ENCODE data around the gene TENM3.

TENM3 gene

DNA sequence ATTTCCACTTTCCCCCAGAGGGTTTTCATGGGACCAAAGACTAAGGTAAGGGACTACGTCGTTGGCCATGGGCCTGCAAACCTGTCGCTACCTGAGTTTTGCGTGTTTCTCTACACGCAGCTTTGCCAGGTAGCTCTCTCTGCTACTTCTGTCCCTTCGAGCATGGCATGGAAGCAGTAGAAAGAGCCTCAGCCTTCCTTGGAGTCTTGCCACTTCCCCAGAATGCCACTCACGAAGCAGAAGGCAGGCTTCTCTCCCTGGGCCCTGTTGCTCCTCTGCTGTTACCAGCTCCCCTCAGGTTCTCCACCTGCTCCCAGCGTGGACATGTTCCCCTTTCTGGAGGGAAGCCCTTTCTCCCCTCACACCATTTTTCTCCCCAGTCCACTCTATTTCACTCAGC is 381.1 kb downstream of the TENM3 start:
- no peak for DNase-seq (ENCODE audit: low read depth)

DNA sequence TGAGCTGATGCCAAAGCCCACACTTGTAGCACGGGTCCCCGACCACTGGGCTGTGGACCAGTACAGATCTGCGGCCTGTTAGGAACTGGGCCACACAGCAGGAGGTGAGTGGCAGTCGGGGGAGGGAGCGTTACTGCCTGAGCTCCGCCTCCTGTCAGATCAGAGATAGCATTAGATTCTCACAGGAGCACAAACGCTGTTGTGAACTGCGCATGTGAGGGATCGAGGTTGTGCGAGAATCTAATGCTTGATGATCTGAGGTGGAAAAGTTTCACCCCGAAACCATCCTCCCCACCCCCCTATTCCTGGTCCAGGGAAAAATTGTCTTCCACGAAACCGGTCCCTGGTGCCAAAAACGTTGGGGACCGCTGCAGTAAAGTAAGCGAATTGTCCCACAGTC is 382.0 kb downstream of the TENM3 start:
- DNase-seq (ENCODE audit: low read depth), result no peak

DNA sequence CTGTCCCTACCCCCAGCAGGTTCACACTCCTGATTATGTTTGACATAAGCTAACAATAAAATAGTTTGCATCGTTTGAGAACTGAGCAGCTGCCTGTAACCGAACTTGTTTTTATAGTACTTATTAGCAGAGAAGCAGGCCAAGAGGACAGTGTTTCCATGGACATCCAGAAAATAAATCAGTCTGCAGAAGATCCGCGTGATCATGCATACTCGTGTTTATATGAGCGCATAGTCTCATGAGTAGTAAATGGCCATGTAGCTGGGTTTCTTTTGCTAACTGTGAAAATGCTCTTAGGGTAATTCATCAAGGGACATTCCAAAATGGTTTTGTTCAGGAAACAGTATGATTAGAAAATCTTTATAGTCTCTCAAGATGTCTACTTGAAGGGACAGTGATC is 384.8 kb downstream of the TENM3 start:
- no peak for DNase-seq (ENCODE audit: low read depth)

DNA sequence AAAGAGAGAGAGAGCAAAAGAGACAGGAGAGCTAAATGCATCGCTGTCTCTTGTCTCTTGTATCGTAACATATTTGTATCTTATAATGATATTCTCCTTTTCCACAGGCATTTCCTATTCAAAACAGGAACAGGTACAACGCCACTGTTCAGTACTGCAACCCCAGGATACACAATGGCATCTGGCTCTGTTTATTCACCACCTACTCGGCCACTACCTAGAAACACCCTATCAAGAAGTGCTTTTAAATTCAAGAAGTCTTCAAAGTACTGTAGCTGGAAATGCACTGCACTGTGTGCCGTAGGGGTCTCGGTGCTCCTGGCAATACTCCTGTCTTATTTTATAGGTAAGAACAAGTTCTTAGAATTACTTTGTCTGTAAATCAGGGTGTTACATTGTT is 385.3 kb downstream of the TENM3 start:
- DNase-seq (ENCODE audit: low read depth), result no peak

DNA sequence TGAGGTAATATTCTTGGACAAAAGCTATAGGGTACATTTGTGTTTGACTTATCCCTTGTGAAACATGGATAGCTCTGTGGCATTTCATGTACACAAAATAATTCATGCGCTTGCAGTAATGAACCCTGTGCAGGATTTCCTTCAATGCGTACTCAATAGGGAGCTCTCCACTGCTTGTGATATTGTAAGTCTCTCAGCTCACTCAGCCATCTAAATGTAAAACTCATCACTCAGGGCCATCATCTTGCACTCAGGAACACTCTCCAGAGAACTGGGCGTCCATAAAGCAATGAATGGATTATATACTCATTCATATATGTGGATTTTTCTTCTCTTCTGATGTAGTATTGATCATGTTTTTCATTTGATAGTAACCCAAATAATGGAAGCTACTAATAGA is 385.9 kb downstream of the TENM3 start:
- no peak for DNase-seq (ENCODE audit: low read depth)

DNA sequence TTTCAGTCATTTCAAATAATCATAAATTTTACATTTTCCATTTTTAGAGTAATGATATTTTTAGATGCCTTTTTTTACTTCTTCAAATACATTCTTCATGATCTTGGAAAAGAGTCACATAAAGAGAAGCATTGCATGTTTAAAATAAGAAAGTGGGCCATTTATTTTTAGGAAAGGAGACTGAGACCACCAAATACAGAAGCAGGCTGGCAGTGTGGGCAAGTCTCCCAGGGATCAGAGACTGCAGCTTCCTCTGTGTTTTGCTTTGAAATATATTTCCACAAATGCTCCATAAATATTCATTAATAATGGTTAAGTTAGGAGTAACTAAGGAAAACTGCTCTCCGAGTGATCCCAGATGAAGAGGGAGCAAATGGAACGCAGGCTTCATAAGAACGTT is 397.3 kb downstream of the TENM3 start:
- no peak for DNase-seq (ENCODE audit: low read depth)

DNA sequence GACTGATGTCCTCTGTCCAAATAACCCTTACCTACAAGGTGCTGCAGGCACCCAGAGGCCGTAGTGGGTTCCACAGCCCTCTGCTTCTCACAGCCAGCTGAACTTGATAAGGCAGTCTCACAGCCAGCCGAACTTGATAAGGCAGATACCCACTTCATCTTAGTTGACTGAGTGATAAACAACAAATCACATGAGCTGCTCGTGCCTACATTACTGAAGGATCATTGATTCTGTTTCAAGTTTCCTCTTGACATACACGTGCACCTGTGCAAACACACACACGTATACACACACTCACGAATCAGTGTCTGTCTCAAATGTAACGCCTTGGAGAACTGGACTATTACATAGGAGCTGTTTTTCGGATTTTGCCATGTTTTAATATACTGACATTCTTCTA is 397.7 kb downstream of the TENM3 start:
- no peak for DNase-seq (ENCODE audit: low read depth)

DNA sequence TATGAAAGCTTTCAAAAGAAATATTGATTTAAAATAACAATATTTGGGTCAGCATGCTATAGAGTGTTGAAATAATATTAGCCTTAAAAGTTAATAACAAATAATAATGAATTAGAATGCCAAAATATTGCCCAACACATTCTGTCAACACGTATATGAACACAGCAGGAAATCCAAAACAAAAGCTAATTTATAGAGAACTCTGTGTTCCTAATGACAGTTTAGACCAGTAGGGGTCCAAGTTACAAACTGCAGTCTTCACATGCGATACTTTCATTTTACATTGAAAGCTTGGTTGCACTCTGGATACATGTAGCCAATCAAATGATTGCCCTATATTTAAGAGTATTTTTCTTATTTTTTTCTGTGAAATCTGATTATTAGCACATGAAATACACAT is 399.6 kb downstream of the TENM3 start:
- DNase-seq (ENCODE audit: low read depth), result no peak

DNA sequence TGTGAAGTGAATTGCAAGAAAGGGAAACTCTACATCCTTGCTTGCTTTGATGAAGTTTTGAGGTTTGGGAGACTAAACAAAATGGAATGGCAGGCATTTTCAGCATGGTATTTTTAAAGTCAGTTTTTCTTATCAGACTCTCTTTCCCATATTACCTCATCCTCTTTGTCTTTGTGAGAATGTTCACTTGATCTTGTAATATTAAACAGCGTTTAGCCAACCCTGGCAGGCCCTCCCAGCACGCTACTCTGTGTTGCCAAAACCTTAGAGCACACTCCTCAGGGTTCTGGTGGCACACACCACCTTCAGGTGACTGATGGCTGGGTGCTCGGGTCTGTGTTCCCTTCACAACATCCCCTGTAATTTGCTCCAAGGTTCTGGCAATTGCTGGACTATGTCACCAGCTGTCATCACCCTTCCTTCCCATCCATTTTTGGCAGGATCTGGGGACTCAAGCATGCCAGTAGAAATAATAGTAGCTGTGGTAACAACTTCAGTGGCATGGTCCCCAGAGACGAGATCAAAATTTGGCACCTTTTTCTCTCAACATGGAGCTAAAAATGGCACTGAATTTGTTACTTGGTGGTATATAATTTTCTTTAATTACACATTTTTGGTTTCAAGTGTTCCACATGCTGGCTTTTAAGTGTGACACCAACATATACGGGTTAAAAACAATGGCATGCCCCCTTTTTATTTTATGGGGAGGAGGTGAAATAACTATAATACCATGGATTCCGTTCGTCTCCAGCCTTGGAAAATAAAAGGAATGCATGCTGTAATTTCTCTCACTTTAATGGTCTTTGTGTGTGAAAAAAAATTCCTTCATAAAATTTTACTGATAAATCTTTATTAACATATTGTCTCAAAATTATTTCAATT is 400.8 kb downstream of the TENM3 start:
- peak; percentile 54 for DNase-seq (ENCODE audit: low read depth)

DNA sequence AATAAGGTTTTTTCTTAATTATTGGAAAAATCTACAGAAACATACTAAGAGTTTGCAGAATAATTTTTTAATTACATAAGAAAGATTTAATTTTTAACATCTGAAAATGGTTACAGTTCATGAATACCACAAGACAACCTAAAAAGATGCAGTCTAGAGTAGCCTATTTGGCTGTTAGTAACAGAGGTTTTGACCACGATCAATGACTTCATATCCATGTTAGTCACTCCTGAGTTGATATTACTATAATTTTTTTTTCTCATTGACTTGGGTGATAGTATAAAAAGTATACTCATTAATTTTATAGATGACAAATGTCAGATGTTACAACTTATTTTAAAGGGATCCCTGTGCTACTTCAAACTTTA is 401.5 kb downstream of the TENM3 start:
- no peak for DNase-seq (ENCODE audit: low read depth)

DNA sequence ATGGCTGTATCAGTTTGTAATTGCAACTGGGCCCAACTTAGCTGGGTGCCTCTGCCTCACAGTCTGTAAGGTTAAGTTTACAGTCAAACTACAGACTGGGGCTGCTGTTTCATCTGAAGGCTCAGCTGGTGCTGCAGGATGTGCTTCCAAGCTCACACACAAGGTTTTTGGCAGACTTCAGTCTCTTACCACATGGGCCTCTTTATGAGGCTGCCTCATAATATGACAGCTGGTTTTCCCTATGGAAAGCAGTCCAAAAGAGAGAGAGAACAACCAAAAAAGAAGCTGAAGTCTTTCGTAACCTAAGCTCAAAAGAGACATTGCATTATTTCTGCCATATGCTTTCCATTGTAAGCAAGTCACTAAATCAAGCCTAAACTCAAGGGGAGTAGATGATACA is 402.3 kb downstream of the TENM3 start:
- no peak for DNase-seq (ENCODE audit: low read depth)

DNA sequence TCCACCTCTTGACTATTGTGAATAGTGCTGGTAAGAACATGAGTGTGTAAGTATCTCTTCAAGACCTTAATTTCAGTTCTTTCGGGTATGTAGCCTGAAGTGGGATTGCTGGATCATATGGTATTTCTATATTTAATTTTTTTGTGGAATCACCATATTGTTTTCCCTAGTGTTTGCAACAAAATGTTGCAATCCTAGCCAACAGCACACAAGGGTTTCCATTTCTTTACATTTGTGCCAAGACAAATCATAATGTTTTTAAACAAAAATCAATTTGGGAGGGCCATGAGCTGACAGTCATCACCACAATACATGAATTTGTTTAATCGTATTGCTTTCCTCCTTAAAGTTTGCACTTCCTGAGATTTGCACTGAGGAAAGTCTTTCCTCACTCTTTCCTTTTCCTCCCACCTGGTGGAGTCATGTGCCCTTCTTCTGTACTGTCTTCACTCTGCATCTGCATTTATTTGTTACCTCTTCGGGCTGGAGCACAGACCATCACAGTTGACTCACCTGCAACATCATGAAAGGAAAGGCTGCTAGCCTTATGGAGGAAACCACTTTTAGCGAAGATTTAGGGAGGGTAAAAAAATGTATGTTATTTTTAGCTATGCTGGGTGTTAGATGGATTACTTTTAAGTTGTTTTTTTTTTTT is 404.6 kb downstream of the TENM3 start:
- DNase-seq (ENCODE audit: low read depth), result no peak

DNA sequence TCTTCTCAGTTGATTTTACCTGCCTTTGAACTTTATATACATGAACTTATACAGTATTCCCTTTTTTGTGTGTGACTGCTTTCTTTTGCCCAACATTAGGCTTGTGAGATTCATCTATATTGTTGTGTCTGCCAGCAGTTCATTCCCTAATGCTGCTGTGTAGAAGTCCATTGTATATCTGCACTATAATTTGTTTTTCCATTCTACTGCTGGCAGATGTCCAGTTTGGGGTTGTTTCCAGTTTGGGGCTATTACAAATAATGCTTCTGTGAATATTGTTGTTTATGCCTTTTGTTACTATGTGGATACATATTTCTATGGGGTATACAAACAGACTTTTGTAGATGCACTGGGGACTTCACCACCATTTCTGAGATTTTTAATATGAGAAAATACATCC is 405.6 kb downstream of the TENM3 start:
- no peak for DNase-seq (ENCODE audit: low read depth)

DNA sequence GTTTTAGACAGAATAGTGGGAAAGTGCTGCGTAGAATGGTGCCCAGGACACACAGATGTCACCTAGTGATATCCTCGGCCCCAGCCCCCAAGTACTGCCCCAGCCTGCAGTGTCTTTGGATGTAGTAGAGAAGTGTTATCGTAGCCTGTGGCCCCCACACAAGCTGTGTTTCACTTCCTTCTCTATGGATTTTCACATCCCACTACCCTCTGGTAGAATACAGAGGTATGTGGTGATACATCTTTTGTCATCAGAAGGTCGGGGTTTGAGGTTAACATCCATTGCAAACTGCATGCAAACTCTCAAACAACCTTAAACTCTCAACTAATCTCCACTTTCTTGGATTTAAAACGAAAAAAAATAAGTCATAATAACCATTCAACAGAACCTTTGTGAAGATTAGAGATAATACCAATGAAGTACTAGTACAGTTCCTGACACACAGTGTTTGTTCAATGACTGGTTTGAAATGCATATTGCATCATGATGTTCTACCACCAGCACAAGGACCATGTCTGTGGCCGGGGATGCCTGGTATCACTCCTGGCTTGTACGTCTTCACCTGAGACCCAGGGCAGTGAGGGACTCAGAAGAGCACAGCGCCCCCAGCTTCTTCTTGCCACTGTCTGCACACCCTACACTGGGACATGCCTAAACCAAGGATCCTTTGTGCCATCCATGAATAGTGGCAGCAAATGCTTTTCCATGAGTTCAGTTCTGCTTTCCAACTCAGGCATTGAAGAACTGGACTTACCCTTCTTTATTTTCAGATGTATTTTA is 406.7 kb downstream of the TENM3 start:
- no peak for DNase-seq (ENCODE audit: low read depth)

DNA sequence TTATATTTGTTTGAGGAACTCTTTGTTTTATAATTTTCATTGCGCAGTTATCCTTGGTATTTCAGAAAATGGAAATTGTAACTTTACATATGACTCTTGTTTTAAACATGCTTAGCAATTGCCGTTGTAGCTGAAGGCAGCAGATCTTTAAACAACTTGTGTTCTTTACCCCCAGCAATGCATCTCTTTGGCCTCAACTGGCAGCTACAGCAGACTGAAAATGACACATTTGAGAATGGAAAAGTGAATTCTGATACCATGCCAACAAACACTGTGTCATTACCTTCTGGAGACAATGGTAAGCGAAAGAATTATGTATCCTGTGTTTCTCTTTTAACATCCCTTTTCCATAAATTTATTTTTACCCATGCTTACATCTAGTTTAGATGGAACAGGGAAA is 410.4 kb downstream of the TENM3 start:
- no peak for DNase-seq (ENCODE audit: low read depth)

DNA sequence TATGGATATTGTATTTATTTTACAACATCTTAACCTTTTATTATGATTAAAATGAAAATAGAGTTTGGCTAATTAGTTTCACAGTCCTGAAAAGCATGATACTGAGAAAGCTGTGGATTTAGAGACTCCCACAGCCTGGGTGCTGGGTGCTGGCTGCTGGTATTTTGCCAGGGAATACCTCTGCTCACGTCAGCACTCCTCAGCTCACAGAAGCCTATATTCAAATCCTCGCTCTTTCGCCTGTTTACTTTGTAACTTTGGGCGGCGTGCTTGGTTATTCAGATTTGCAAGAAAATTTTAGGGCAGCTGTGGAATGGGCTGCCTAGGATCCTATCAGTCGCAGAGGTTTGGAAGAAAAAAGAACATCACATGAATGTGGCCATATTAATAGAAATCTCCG is 412.1 kb downstream of the TENM3 start:
- DNase-seq (ENCODE audit: low read depth), result no peak

DNA sequence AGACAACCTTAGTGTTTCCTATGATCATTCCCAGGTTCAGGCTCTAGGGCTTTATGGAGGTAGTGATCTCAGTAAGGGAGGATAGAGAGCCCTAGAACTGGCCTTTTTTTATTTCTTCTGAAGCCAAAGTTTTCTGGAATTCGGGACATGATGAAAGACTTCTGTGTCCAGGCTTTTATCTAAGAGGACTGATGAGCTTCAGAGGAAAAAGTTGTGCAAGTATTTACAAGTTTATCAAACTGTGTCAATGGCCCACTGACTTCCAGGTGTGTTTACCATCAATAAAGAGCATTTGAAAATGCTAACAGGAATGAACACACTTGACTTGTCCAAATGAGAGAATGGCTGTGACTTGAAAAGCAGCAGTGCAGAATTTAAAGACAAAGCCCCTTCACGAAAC is 419.3 kb downstream of the TENM3 start:
- DNase-seq (ENCODE audit: low read depth), result no peak

DNA sequence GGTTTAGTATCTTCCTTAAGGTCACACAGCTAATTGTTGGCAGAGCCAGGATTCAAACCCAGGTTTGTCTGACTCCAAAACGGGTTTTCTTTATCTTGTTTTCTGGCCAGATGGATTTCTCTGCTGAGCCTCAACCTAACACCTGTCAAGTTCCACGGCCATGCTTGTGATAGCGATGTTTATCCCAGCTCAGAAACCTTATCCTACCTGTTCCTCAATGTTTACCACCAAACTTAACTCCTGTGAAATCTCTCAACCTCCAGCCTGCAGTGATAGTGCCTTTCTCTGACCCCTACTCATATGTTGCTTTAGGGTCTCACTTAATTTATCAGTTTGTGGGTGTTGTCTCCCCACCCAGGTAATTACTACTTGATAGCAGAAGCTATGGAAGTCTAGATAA is 428.0 kb downstream of the TENM3 start:
- no peak for DNase-seq (ENCODE audit: low read depth)

DNA sequence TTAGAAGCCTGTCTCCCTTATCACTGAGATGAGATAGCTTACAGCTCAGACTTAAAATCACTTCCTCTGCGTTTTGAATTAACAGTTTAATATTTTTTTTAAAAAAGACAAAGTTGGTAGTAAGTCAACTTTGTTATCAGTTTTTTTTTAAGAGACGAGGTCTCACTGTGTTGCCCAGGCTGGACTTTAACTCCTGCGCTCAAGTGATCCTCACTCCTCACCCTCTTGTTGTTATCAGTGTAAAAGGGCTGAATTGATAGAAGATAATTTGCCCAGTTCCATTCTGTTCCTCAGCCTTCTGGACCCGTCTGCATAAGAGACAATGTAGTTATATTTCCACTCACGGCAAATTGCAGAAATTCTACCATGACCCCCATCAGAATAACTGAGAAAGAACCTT is 428.5 kb downstream of the TENM3 start:
- no peak for DNase-seq (ENCODE audit: low read depth)

DNA sequence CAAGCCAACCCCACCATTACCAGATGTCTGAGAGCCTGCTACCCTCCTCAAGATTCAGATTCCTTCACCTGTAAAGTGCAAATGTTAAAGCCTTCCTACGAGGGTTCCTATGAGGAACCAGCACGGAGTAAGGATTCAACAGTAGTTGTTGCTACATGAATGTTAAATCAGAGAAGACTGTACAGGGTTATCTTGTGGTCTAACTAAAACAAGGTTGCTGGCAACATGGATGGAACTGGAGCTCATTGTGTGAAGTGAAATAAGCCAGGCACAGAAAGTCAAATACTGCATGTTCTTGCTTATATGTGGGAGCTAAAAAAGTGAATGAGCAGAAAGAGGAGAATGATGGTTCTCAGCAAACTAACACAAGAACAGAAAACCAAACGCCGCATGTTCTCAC is 435.4 kb downstream of the TENM3 start:
- no peak for DNase-seq (ENCODE audit: low read depth)

DNA sequence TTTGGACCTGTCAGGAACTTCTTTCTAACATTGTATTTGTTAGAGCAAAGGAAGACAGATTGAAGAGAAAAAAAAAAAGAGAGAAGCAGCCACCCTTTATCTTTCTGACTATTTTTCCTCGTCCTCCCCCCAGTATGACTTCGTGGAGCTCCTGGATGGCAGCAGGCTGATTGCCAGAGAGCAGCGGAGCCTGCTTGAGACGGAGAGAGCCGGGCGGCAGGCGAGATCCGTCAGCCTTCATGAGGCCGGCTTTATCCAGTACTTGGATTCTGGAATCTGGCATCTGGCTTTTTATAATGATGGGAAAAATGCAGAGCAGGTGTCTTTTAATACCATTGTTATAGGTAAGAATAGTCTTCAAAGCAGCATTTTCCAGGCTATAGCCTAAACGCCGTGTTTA is 436.3 kb downstream of the TENM3 start:
- no peak for DNase-seq (ENCODE audit: low read depth)

DNA sequence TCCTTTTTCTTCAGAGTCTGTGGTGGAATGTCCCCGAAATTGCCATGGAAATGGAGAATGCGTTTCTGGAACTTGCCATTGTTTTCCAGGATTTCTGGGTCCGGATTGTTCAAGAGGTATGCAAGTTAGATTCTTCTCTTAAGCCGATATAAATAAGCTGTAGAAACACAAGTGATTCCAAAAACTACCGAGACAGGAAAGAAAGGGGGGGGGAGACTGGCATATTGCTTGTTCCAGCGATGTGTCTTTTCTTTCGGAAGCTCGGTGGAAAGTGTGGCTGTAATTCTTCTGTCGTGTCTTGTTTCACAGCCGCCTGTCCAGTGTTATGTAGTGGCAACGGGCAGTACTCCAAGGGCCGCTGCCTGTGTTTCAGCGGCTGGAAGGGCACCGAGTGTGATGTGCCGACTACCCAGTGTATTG is 437.0 kb downstream of the TENM3 start:
- DNase-seq (ENCODE audit: low read depth), result no peak

DNA sequence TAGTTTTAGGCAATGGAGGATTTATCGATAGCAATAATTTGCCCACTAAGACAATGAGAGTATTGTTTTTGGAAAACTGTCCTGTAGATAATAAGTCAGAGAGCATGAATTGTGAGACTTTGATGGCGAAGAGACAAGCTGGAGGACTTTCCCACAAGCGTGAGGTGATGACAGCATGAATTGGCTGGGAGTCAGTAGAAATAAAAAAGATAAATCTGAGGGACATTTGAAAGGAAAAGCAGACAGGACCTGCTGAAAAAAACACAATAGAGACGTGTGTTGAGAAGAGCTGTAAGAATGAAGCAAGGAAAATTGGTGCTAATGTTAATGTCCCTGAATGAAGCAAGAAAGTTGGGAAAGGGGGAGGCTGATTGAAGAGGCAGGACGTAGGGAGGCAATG is 440.5 kb downstream of the TENM3 start:
- no peak for DNase-seq (ENCODE audit: low read depth)
